HepG2 (cell line): ENCODE data around the gene PRR5L.

Experiments
- ATF5 ChIP-seq: sonication (generic); formaldehyde crosslinking; IDR thresholded peaks from 2 replicates; pipeline ENCODE4 v1.4.0; 2020; ENCODE audit warnings: mild to moderate bottlenecking, low read depth, missing genetic modification reagents
- FOXA1 ChIP-seq, 2 experiments: fragments of 450-650 bp in 1 of 2; sonication (generic) in 1 of 2; formaldehyde crosslinking in 1 of 2; IDR thresholded peaks; 2 replicates each; pipeline versions ENCODE4 v1.4.0 to v1.6.1; 2016 to 2020; ENCODE audit warnings: missing genetic modification reagents in 1 of 2
- ZFAT ChIP-seq: sonication (generic); formaldehyde crosslinking; conservative IDR thresholded peaks from 2 replicates; pipeline ENCODE4 v1.8.1; 2023; ENCODE audit warnings: missing genetic modification reagents, inconsistent platforms
- ZFP1 ChIP-seq: IDR thresholded peaks from 2 replicates; pipeline ENCODE4 v1.6.1; 2016
- ZNF121 ChIP-seq: sonication (generic); formaldehyde crosslinking; IDR thresholded peaks from 2 replicates; pipeline ENCODE4 v1.5.0; 2020; ENCODE audit warnings: mild to moderate bottlenecking, missing genetic modification reagents
- ZNF230 ChIP-seq: sonication (generic); formaldehyde crosslinking; IDR thresholded peaks from 2 replicates; pipeline ENCODE4 v1.4.0; 2020; ENCODE audit warnings: mild to moderate bottlenecking, missing genetic modification reagents
- TF ChIP-seq, protein P1 (sequence below): sonication (generic); formaldehyde crosslinking; IDR thresholded peaks from 2 replicates; pipeline ENCODE4 v1.4.0; 2020; ENCODE audit warnings: missing genetic modification reagents
- TF ChIP-seq, protein P2 (sequence below): conservative IDR thresholded peaks from 2 replicates; pipeline ENCODE4 v1.6.1; 2018; ENCODE audit warnings: missing genetic modification reagents
- TF ChIP-seq, protein P3 (sequence below): sonication (generic); formaldehyde crosslinking; IDR thresholded peaks from 2 replicates; pipeline ENCODE4 v1.5.0; 2020; ENCODE audit warnings: mild to moderate bottlenecking, missing genetic modification reagents, moderate library complexity

- TF ChIP-seq, protein P1, sequence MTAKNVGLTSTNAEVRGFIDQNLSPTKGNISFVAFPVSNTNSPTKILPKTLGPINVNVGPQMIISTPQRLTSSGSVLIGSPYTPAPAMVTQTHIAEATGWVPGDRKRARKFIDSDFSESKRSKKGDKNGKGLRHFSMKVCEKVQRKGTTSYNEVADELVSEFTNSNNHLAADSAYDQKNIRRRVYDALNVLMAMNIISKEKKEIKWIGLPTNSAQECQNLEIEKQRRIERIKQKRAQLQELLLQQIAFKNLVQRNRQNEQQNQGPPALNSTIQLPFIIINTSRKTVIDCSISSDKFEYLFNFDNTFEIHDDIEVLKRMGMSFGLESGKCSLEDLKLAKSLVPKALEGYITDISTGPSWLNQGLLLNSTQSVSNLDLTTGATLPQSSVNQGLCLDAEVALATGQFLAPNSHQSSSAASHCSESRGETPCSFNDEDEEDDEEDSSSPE (CRISPR knock-in tag), result no peak
- no peak for TF ChIP-seq FOXA1 (IDR thresholded peaks at IDR 0.05)
- TF ChIP-seq FOXA1 (CRISPR knock-in tag; IDR thresholded peaks at IDR 0.05), result no peak
- no peak for TF ChIP-seq ZFP1 (CRISPR knock-in tag)
- TF ChIP-seq ATF5 (CRISPR knock-in tag), result no peak
- no peak for TF ChIP-seq ZNF230 (CRISPR knock-in tag)
- TF ChIP-seq, protein P2, sequence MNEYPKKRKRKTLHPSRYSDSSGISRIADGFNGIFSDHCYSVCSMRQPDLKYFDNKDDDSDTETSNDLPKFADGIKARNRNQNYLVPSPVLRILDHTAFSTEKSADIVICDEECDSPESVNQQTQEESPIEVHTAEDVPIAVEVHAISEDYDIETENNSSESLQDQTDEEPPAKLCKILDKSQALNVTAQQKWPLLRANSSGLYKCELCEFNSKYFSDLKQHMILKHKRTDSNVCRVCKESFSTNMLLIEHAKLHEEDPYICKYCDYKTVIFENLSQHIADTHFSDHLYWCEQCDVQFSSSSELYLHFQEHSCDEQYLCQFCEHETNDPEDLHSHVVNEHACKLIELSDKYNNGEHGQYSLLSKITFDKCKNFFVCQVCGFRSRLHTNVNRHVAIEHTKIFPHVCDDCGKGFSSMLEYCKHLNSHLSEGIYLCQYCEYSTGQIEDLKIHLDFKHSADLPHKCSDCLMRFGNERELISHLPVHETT (CRISPR knock-in tag), result no peak
- TF ChIP-seq, protein P3, sequence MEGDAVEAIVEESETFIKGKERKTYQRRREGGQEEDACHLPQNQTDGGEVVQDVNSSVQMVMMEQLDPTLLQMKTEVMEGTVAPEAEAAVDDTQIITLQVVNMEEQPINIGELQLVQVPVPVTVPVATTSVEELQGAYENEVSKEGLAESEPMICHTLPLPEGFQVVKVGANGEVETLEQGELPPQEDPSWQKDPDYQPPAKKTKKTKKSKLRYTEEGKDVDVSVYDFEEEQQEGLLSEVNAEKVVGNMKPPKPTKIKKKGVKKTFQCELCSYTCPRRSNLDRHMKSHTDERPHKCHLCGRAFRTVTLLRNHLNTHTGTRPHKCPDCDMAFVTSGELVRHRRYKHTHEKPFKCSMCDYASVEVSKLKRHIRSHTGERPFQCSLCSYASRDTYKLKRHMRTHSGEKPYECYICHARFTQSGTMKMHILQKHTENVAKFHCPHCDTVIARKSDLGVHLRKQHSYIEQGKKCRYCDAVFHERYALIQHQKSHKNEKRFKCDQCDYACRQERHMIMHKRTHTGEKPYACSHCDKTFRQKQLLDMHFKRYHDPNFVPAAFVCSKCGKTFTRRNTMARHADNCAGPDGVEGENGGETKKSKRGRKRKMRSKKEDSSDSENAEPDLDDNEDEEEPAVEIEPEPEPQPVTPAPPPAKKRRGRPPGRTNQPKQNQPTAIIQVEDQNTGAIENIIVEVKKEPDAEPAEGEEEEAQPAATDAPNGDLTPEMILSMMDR (CRISPR knock-in tag), result no peak
- TF ChIP-seq ZNF121 (CRISPR knock-in tag), result no peak
- no peak for TF ChIP-seq ZFAT
Measured at GRCh38 chr11:36300650-36301049, 4.6 kb downstream of the PRR5L start.
